Activated gamma-delta T cell (primary cell): ENCODE results near the gene SIAH1.
"Not testable (repeated sequence)": the region's sequence is repeated elsewhere in the genome, so short reads cannot be mapped to it uniquely, and the experiment has no call there.

Experiments used
- DNase-seq: peaks from one replicate; lab custom pipeline; 2025; lab: John Stamatoyannopoulos, UW

SIAH1 gene

DNA sequence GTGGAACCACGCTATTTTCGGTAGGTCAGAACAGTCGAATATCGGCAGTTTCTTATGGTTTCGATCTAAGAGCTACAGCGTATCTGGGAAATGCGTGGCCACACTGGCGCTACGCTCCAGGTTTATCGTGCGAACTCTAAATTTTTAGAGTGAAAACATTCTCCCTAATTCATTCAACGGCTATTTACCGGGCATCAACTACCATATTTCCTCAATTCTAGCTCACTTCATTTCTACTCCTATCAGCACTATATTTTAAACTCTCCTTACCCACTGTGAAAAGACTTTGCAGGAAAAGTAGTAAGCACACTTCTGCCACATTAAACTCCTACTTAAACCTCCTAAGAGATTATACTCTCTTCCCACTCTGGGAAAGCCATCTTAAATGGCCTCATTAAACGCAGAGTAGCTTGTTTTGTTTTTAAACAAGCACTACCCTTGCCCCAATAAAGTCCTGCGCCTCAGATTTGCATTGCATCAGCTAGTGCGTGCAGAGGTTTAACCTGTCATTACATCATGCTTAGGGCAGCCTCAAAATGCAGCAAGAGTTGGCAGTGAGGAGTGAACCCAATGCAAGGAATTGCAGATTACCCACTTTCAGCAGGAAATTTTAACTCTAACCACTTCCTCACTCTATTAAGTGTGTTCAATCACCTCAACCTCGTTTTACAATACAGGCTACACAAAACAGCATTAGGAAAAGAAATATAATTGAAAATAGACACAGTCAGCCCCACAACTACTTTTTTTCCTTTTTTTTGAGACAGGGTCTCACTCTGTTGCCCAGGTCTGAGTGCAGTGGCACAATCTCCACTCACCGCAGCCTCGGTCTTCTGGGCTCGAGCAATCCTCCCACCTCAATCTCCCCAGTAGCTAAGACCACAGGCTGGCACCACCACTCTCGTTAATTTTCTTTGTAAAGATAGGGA lies 18.8 kb downstream of the SIAH1 start:
- no peak for DNase-seq

DNA sequence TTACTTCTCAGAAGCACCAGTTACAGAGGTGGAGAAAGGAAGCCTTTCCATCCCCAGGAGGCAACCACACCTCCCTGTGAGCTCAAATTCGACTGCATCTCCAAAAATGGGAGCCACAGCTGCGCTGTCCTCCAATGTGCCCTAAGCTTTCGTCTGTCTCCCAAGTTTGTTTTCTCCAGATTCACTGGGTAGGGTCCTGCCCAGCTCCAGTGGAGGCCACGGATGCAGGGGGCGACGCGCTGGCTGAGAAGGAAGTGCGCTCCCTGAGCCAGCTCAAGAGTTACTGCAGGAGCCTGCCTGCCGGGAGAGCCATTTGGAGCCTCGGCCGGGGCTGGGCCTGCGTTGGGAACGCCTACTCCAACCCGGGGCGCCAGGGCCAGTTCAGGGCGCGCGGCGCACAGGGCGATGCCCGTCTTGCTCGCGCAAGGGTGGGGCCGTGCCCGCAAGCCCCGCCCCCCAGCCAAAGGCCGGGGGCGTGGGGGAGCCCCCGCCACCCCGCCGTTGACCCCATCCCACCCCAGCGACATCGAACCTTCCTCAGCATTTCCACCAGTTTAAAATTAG lies 19.5 kb downstream of the SIAH1 start:
- peak; percentile 46 for DNase-seq

DNA sequence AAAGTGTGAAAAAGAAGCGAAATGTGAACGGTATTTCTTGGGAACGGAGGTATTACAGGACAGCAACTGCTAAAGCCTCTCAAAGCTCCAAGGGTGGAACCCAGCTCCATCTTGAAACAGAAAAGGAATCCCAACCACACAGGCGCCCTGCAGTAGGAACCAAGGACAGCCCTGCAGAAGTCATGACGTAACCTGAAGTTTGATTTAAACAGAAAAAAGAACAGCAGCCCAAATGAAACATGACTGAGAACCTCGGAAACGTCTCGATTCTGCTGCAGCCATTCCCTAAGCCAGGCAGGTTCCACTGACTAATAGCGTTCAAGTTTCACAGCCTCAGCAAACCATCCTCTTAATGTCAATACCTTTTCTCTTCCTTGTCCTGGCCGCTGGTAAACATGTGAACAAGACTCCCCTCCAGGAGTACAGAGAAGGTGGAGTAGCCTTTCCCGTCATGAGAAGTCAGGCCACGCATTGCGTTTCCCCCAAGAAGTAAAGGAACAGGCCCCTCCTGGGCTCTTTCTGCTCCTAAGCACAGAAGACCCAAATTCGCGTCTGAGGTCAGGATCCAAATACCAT lies 20.1 kb downstream of the SIAH1 start:
- DNase-seq, result no peak

GRCh38 chr16:48361540-48362144 lies 23.6 kb downstream of the SIAH1 start:
- DNase-seq, result no peak

DNA sequence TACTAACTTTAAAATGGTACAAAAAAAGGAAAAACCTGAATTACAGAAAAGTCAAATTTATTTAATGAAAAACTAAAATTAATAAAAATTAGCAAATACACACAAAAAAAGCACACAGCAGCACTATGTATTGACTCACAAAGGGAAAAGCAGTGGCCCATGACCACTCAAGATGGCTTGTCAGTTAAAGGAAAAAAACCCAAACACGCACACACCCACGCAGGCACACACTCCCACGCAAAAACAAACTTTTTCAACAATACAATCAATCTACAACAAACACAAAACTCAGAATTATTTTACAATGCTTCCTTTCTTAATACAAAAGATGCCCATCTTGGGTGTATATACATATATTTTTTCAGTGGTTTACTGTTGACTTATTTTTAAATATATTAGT lies 24.2 kb downstream of the SIAH1 start:
- no peak for DNase-seq

DNA sequence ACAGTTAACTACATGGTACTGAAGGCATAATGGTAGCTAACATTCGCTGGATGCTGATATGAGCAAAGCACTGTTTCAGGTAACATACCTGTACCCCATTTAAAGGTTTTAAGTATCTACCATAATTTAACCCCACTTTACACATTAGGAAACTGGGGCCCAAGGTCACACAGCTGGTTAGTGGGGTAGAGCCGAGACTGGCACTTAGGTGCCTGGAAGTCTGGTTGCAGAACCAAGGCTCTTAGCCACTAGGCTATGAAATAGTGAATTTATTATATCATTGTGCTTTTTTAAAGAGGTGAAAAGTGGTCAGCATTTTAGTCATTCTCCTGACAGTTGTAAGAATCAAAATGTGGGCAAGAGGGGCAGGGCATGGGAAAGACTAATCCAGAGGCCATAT lies 25.2 kb downstream of the SIAH1 start:
- no peak for DNase-seq

GRCh38 chr16:48358419-48358818 lies 26.8 kb downstream of the SIAH1 start:
- no peak for DNase-seq

- DNase-seq, result no peak
Measured at GRCh38 chr16:48356633-48357376, 28.4 kb downstream of the SIAH1 start.

DNA sequence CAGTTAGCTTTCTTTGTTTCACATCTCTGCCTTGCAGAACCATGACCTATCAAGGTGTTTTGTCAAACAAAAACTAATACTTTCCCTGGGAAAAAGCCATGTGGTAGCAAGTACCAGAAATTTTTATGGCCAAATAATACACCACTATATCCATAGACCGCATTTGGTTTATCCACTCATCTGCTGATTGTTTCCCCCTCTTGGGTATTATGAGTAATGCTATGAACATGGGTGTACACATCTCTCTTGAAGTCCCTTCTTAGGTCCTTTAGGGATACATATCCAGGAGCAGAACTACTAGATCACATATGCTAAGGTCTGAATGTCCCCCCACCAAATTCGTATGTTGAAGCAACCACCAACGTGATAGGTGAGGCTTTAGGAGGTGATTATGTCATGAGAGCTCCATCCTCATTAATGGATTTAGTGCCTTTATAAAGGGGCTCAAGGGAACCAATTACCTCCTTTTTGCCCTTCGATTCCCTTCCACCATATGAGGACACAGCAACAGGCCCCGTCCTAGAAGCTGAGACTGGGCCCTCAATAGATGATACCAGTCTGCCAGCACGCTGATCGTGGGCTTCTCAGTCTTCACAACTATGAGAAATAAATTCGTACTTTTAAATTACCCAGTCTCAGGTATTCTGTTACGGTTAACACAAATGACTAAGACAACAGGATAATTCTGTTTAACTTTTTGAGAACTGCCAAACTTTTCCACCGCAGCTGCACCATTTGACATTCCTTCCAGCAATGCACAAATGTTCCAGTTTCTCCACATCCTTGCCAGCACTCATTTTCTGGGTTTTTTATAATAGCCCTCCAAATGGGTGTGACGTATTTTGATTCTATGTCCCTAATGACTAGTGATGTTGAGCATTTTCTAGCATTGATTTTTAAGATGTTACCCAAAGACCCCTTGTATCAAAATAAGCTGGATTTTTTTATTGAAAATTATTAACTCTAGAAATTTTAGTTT lies 30.0 kb downstream of the SIAH1 start:
- DNase-seq, result no peak

- DNase-seq, result not testable (repeated sequence)
Measured at GRCh38 chr16:48354385-48354784, 30.8 kb downstream of the SIAH1 start.

GRCh38 chr16:48353565-48354163 lies 31.5 kb downstream of the SIAH1 start:
- no peak for DNase-seq

DNA sequence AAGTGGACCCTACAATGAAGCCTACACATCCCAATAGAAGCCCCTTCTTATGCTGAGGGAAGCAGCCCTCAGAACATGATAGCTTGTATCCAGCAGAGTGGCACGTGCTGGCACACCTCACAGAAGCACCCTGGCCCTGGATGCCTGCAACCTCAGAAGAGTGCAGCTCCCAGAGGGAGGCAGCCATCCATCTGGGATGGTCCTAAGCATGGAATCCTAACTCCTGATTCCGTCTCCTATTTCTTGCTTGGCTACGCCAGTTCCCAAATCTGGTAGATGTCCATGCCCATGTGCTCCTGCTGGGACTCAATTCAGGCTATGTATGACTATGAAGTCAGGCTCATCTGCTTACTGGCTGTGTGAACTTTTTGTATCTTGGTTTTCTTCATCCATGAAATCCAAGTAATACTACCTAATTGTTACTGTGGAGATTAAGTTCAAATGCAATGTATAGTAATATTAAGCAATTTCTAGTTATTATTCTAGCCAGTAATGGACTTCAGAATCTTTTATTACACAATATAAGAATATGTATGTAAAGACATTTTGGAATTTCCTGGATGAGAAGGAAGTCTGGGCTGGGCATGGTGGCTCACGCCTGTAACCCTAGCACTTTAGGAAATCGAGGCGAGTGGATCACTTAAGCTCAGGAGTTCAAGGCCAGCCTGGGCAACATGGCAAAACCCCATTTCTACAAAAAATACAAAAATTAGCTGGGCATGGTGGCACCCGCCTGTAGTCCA lies 32.4 kb downstream of the SIAH1 start:
- DNase-seq, result no peak

DNA sequence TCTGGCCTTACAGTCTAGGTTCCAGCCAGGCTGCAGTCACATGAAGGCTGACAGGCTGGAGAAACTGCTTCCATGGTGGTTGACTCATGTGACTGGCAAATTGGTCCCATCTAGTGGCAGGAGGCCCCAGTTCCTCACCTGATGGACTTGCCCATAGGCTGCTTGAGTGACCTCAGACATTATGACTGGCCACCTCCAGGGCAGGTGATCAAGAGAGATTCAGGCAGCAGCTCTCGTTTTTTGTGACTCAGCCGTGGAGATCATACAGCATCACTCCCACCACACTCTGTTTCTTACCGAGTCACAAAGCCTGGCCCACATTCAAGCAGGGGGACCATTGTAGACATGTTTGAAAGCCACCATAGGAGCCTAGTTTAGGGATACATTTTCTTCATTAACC lies 34.5 kb downstream of the SIAH1 start:
- no peak for DNase-seq

GRCh38 chr16:48347980-48348379 lies 37.2 kb downstream of the SIAH1 start:
- no peak for DNase-seq

- no peak for DNase-seq
Measured at GRCh38 chr16:48347191-48347865, 37.9 kb downstream of the SIAH1 start.

DNA sequence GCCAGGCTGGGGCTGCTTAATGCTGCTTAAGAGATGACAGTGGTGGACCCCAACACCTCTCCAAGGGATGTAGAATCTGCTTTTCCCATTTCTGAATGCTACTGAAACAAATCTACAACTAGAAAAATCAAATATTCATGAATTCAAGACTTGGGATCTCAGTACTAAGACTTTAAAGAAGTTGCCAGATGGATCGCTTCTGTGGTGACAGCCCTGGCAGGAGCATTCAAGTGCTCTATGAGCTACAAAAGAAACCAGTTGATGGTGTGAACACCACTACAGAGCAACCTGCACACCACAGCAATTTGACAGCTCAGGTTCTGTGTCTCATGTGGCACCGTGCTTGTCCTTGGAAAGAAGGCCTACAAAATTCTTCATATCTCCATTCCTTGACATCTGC lies 42.6 kb downstream of the SIAH1 start:
- DNase-seq, result no peak

GRCh38 chr16:48340054-48340453 lies 45.2 kb downstream of the SIAH1 start:
- no peak for DNase-seq

- DNase-seq, result no peak
Measured at GRCh38 chr16:48335961-48336360, 49.3 kb downstream of the SIAH1 start.

DNA sequence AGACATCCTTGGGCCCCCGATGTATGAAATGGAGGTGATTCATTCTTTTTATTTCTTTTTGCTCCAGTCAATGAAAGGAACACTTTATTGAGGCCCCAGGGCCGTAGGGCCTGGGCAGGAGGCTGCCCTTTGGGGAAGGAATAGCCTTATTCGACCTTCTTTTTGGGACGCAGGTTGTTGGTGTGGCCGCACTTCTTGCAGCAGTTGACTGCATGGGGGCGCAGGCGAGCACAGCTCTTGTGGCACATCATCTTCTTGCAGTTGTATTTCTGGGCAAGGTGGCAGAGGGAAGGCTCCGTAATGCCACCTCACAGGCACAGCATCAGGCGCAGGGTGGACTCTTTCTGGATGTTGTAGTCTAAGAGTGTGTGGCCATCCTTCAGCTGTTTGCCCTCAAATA lies 50.9 kb downstream of the SIAH1 start:
- no peak for DNase-seq
